ENCODE results near the gene TNFRSF25. TPM values are rescaled to one million over a fixed set of nuclear protein-coding genes. Genes with fewer than 3 reads are reported as not detected.
A peak's percentile ranks its signal among the peaks of the same experiment; 100 is the strongest.
"Not testable (repeated sequence)": the region's sequence is repeated elsewhere in the genome, so short reads cannot be mapped to it uniquely, and the experiment has no call there.

Gene TNFRSF25
- total RNA-seq, 1 experiment from 2014 or later = 19.4 TPM

DNA sequence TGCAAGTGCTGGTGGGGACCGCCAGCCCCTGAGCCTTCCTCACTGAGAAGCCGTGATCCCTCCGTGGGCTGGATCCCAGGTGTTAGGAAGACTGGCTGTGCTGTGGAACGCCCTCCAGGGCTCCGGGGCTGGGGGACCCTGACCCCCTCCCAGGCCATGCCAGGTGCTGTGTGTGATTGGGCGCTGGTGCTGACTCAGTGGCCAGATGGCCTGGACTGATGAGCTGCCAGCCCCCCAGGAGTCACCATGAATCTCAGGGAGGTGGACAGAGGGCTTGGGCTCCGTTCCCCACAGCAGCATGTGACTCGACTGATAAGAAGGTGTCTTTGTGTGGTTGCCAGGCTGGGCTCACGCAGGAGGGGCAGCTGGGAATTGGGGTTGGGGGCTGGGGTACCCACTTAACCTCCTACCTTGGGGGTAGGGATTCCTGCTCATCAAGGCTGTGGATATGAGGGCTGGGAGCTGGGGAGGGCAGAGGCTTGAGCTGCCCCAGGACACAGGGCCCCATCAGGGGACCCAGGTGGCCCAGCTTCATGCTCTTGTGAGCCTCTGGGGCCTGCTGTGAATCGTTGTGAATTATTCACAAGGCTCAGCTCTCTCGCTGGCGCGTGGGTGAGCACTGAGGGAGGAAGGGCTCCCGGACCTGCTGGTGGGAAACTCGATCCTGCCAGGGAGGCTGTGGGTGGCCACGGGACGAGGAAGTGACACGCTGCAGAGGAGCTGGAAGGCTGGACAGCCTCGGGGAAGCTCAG is 36.1 kb downstream of the TNFRSF25 start:
- no CpG with 5 or more reads among the region's 19 CpGs for WGBS (ENCODE audit: extremely low coverage, insufficient read length, low lambda C conversion rate)
- H3K36me3 Mint-ChIP-seq (ENCODE audit: insufficient read depth in 1 of 3, low read depth in 3 of 3); H3K9ac ChIP-seq (ENCODE audit: extremely low read depth, insufficient read length, low read length); H2AK5ac ChIP-seq (ENCODE audit: insufficient read length, low read length); H4K20me1 ChIP-seq (ENCODE audit: control insufficient read depth, insufficient read depth, insufficient read length); H3K79me1 ChIP-seq (ENCODE audit: insufficient read depth, low read depth, low read length, poor library complexity, severe bottlenecking); H3K27ac ChIP-seq (ENCODE audit: insufficient read length, low read depth, low read length); H2BK5ac ChIP-seq (ENCODE audit: insufficient read length, low read length); H4K91ac ChIP-seq (ENCODE audit: insufficient read length, low read depth, low read length); H2BK120ac ChIP-seq (ENCODE audit: low read depth, low read length, poor library complexity, severe bottlenecking); H3K23me2 ChIP-seq (ENCODE audit: insufficient read length, low read depth, low read length, poor library complexity, severe bottlenecking); H3K14ac ChIP-seq (ENCODE audit: insufficient read depth, low read length); H2BK12ac ChIP-seq (ENCODE audit: insufficient read length, low read depth, low read length); H4K5ac ChIP-seq (ENCODE audit: insufficient read length, low read depth, low read length); H3K79me2 ChIP-seq (ENCODE audit: insufficient read depth, low read length); H3K18ac ChIP-seq (ENCODE audit: insufficient read length, low read depth, low read length); H3T11ph ChIP-seq (ENCODE audit: low read length); H2BK20ac ChIP-seq (ENCODE audit: low read depth, low read length, poor library complexity, severe bottlenecking); H3K4me3 Mint-ChIP-seq; H3K23ac ChIP-seq (ENCODE audit: insufficient read length, low read depth, low read length); H3K4me2 ChIP-seq (ENCODE audit: insufficient read depth, insufficient read length, low read length); H2BK15ac ChIP-seq (ENCODE audit: low read depth, low read length); DNase-seq; H3K56ac ChIP-seq (ENCODE audit: insufficient read length, low read depth, low read length); H3K9me3 Mint-ChIP-seq; H2AFZ ChIP-seq (ENCODE audit: low read length); H3K9me3 ChIP-seq (ENCODE audit: control insufficient read depth, low read depth, low read length); H3K4me1 ChIP-seq (ENCODE audit: insufficient read depth, low read length); H4K8ac ChIP-seq (replicated peaks; ENCODE audit: insufficient read length, low read depth, low read length); H3K4ac ChIP-seq (ENCODE audit: low read depth, low read length): not testable (repeated sequence)
- peaks cover 77% of the 10 kb centered on the region for H3K27me3 Mint-ChIP-seq (ENCODE audit: low read depth)
- H3K27me3 ChIP-seq (ENCODE audit: insufficient read depth, low read length) = peaks cover 13% of the 10 kb centered on the region; the same call in 1 of the 2 replicates
- H3K4me1 Mint-ChIP-seq = peaks cover 12 to 17% of the 10 kb centered on the region in 2 experiments
- peak overlapping the region in 2 of 3 experiments; percentile 44; a peak in 1 of 7 replicates for H3K27ac Mint-ChIP-seq

DNA sequence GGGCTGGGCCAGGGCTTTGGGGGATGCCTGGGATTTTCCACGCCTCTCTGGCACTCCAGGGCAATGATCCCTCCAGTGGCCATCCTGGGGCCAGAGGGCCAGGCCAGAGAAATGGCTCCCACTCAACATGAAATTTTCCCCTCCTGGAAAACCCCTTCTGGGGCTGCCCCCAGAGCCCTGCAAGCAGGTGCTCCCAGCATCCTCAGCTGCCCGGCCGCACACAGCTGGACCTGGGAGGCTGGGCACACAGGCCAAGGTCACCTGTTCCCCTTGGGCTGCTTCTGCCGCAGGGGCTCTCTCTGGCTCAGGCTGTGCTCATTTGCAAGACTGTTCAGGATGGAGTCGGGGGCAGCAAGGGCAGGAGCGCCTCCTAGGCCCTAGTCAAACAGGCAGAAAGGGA is 37.5 kb downstream of the TNFRSF25 start:
- H3K4me1 Mint-ChIP-seq = peaks cover 17 to 24% of the 10 kb centered on the region in 2 experiments

More for the DNA sequence above, 37.5 kb downstream of the TNFRSF25 start:
- no CpG with 5 or more reads among the region's 6 CpGs for WGBS (ENCODE audit: extremely low coverage, insufficient read length, low lambda C conversion rate)
- not testable (repeated sequence) for H3K27ac ChIP-seq (ENCODE audit: insufficient read length, low read depth, low read length); H2AK5ac ChIP-seq (ENCODE audit: insufficient read length, low read length); H3K4me3 Mint-ChIP-seq; H3K9ac ChIP-seq (ENCODE audit: extremely low read depth, insufficient read length, low read length); H4K91ac ChIP-seq (ENCODE audit: insufficient read length, low read depth, low read length); H3K4ac ChIP-seq (ENCODE audit: low read depth, low read length); H3K9me3 ChIP-seq (ENCODE audit: control insufficient read depth, low read depth, low read length); H3K79me2 ChIP-seq (ENCODE audit: insufficient read depth, low read length); H3K4me2 ChIP-seq (ENCODE audit: insufficient read depth, insufficient read length, low read length); H2BK12ac ChIP-seq (ENCODE audit: insufficient read length, low read depth, low read length); H3K4me1 ChIP-seq (ENCODE audit: insufficient read depth, low read length); H3K56ac ChIP-seq (ENCODE audit: insufficient read length, low read depth, low read length); H3K27ac Mint-ChIP-seq; H2BK5ac ChIP-seq (ENCODE audit: insufficient read length, low read length); H3K23ac ChIP-seq (ENCODE audit: insufficient read length, low read depth, low read length); H2AFZ ChIP-seq (ENCODE audit: low read length); H4K5ac ChIP-seq (ENCODE audit: insufficient read length, low read depth, low read length); H2BK15ac ChIP-seq (ENCODE audit: low read depth, low read length); H2BK20ac ChIP-seq (ENCODE audit: low read depth, low read length, poor library complexity, severe bottlenecking); H4K8ac ChIP-seq (replicated peaks; ENCODE audit: insufficient read length, low read depth, low read length); H2BK120ac ChIP-seq (ENCODE audit: low read depth, low read length, poor library complexity, severe bottlenecking); H3T11ph ChIP-seq (ENCODE audit: low read length); H3K9me3 Mint-ChIP-seq; H3K36me3 Mint-ChIP-seq (ENCODE audit: insufficient read depth in 1 of 3, low read depth in 3 of 3); H3K18ac ChIP-seq (ENCODE audit: insufficient read length, low read depth, low read length); H3K23me2 ChIP-seq (ENCODE audit: insufficient read length, low read depth, low read length, poor library complexity, severe bottlenecking); H4K20me1 ChIP-seq (ENCODE audit: control insufficient read depth, insufficient read depth, insufficient read length); H3K79me1 ChIP-seq (ENCODE audit: insufficient read depth, low read depth, low read length, poor library complexity, severe bottlenecking); H3K14ac ChIP-seq (ENCODE audit: insufficient read depth, low read length)
- peak; percentile 27 for DNase-seq
- peaks cover 25% of the 10 kb centered on the region; the same call in 1 of the 2 replicates for H3K27me3 ChIP-seq (ENCODE audit: insufficient read depth, low read length)
- H3K27me3 Mint-ChIP-seq (ENCODE audit: low read depth) = peaks cover 73% of the 10 kb centered on the region

Data from H9 (cell line).